AML-193 (cell line): Measurements from ENCODE around the gene UBE2O.
A peak's percentile ranks its signal among the peaks of the same experiment; 100 is the strongest.

Experiments
- DNase-seq, 2 experiments: peaks; one replicate each; lab custom pipeline; 2025; lab: John Stamatoyannopoulos, UW

UBE2O gene

GRCh38 chr17:76414334-76415295, 38.3 kb downstream of the UBE2O start:
- no peak for DNase-seq

GRCh38 chr17:76411247-76411646, 41.7 kb downstream of the UBE2O start:
- no peak for DNase-seq

GRCh38 chr17:76410328-76410965, 42.5 kb downstream of the UBE2O start:
- DNase-seq = no peak

GRCh38 chr17:76408037-76408849, 44.7 kb downstream of the UBE2O start:
- DNase-seq = peak; percentile 60 to 74

- no peak for DNase-seq
Observed at GRCh38 chr17:76407509-76407908, 45.4 kb downstream of the UBE2O start.

GRCh38 chr17:76405967-76406647, 46.8 kb downstream of the UBE2O start:
- DNase-seq = no peak

GRCh38 chr17:76405607-76405966, 47.4 kb downstream of the UBE2O start:
- no peak for DNase-seq

- DNase-seq = no peak
Observed at GRCh38 chr17:76404976-76405563, 47.9 kb downstream of the UBE2O start.

GRCh38 chr17:76404256-76404655, 48.7 kb downstream of the UBE2O start:
- no peak for DNase-seq

GRCh38 chr17:76402711-76403110, 50.2 kb downstream of the UBE2O start:
- DNase-seq = no peak

GRCh38 chr17:76399175-76400172, 53.5 kb downstream of the UBE2O start:
- no peak for DNase-seq

- DNase-seq = no peak
Observed at GRCh38 chr17:76398523-76399174, 54.3 kb downstream of the UBE2O start.

GRCh38 chr17:76397687-76398522, 55.0 kb downstream of the UBE2O start:
- peak; percentile 67 to 83 for DNase-seq

- DNase-seq = no peak
Observed at GRCh38 chr17:76397184-76397583, 55.8 kb downstream of the UBE2O start.

GRCh38 chr17:76395980-76396379, 57.0 kb downstream of the UBE2O start:
- DNase-seq = no peak

GRCh38 chr17:76394166-76394565, 58.8 kb downstream of the UBE2O start:
- DNase-seq = no peak

GRCh38 chr17:76391200-76391715, 61.7 kb downstream of the UBE2O start:
- no peak for DNase-seq

GRCh38 chr17:76390003-76390421, 62.9 kb downstream of the UBE2O start:
- no peak for DNase-seq
